ENCODE results near the gene GRK3. TPM values are rescaled to one million over a fixed set of nuclear protein-coding genes. Genes with fewer than 3 reads are reported as not detected.

Gene GRK3
- total and polyA plus RNA-seq, 2 donors (not counting 3 experiments of a cell fraction or from before 2014, with no cell fraction given): 0.68 to 4.4 TPM

DNA sequence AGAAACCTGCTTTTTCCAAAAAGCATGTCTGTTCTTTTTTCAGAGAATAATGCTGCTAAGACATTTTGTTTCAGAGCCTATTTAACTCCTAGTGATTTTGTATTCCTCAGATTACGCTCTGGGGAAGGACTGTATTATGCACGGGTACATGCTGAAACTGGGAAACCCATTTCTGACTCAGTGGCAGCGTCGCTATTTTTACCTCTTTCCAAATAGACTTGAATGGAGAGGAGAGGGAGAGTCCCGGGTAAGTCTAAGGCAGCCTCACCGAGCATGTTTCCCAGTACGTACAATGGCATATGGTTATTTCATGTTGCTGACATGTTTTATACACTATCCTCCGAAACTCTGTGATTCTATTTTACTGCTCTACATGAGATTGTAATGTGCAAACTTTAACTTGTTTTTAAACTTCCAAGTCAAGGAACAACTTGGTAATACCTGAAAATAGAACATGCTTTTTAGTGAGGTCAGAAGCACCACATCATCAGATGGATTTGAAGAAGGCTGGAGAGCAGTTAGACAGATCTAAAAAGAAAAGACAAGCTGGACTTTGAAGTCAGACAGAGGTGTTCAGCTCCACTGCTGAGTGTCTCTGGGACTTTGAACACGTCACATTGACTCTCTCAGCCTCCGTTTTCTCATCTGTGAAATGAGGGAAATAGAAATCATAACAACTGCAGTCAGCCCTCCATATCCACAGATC is 153.8 kb downstream of the GRK3 start:
- FAIRE-seq (no peak), DNase-seq (ENCODE audit: low read depth, low spot score) (no peak)
- no peaks in the 10 kb centered on the region for H3K9me3 ChIP-seq (replicated peaks; ENCODE audit: control insufficient read depth, insufficient read depth, low read length)
- BruUV-seq (replicated peaks): no TSS peak
- no peak for TF ChIP-seq JUN (IDR thresholded peaks at IDR 0.05; ENCODE audit: borderline replicate concordance, insufficient read depth, insufficient read length, low read depth)
- no peak for TF ChIP-seq MYC (IDR thresholded peaks at IDR 0.05; ENCODE audit: low read depth, low read length)
- no peak for TF ChIP-seq POLR2AphosphoS5 (IDR thresholded peaks at IDR 0.05; ENCODE audit: insufficient read depth, low read depth, low read length)
- no peak for TF ChIP-seq EZH2 (IDR thresholded peaks at IDR 0.05; ENCODE audit: borderline replicate concordance, low read depth, low read length, severe bottlenecking)
- TF ChIP-seq, protein P1, sequence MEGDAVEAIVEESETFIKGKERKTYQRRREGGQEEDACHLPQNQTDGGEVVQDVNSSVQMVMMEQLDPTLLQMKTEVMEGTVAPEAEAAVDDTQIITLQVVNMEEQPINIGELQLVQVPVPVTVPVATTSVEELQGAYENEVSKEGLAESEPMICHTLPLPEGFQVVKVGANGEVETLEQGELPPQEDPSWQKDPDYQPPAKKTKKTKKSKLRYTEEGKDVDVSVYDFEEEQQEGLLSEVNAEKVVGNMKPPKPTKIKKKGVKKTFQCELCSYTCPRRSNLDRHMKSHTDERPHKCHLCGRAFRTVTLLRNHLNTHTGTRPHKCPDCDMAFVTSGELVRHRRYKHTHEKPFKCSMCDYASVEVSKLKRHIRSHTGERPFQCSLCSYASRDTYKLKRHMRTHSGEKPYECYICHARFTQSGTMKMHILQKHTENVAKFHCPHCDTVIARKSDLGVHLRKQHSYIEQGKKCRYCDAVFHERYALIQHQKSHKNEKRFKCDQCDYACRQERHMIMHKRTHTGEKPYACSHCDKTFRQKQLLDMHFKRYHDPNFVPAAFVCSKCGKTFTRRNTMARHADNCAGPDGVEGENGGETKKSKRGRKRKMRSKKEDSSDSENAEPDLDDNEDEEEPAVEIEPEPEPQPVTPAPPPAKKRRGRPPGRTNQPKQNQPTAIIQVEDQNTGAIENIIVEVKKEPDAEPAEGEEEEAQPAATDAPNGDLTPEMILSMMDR (IDR thresholded peaks at IDR 0.05; ENCODE audit: extremely low read depth in 1 of 2, insufficient read depth in 1 of 2, low read depth in 1 of 2, low read length in 2 of 2): no peak
- TF ChIP-seq, protein P2, sequence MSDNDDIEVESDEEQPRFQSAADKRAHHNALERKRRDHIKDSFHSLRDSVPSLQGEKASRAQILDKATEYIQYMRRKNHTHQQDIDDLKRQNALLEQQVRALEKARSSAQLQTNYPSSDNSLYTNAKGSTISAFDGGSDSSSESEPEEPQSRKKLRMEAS (IDR thresholded peaks at IDR 0.05; ENCODE audit: insufficient read depth, insufficient read length): no peak
- no peak for TF ChIP-seq GATA2 (IDR thresholded peaks at IDR 0.05; ENCODE audit: insufficient read depth, insufficient read length, low read depth, low read length)
- TF ChIP-seq FOS (IDR thresholded peaks at IDR 0.05; ENCODE audit: borderline replicate concordance, insufficient read depth, low read length): no peak
- TF ChIP-seq POLR2A (IDR thresholded peaks at IDR 0.05; ENCODE audit: low read depth, low read length): no peak
- H3K79me2 ChIP-seq (ENCODE audit: control insufficient read depth, insufficient read depth, low read length): no peaks in the 10 kb centered on the region
- ChIA-PET CTCF (no interaction called here), POLR2A (no interaction called here)
- no peak overlapping the region for H3K4me2 ChIP-seq (ENCODE audit: insufficient read depth, low read length)
- dilution Hi-C loops (cut with MboI; ENCODE audit: extremely low pct_ligation_motif_present, low sequenced_read_pairs) (no loop called here), intact Hi-C loops (cut with micrococcal nuclease) (no loop called here)
- no peaks in the 10 kb centered on the region for H3K36me3 ChIP-seq (ENCODE audit: control insufficient read depth in 2 of 2, extremely low read depth in 1 of 2, insufficient read depth in 2 of 2, low read length in 2 of 2)
- H4K20me1 ChIP-seq (replicated peaks; ENCODE audit: control insufficient read depth, extremely low read depth, insufficient read depth, low read length): no peaks in the 10 kb centered on the region
- H2AFZ ChIP-seq (ENCODE audit: low read depth, low read length): no peak overlapping the region
- no peak overlapping the region for H3K4me3 ChIP-seq (replicated peaks in 1 of 3; ENCODE audit: insufficient read depth in 1 of 3, low read depth in 1 of 3, low read length in 3 of 3)
- H3K4me1 ChIP-seq (ENCODE audit: control insufficient read depth, extremely low read depth, insufficient read depth, low read length): no peaks in the 10 kb centered on the region
- no peaks in the 10 kb centered on the region for H3K27me3 ChIP-seq (ENCODE audit: control insufficient read depth in 2 of 2, insufficient read depth in 2 of 2, low read length in 2 of 2)
- no peaks in the 10 kb centered on the region for H3K9me1 ChIP-seq (replicated peaks; ENCODE audit: control insufficient read depth, extremely low read depth, insufficient read depth, low read length)
- no peak overlapping the region for H3K9ac ChIP-seq (replicated peaks; ENCODE audit: extremely low read depth, insufficient read depth, low read length)
- H3K27ac ChIP-seq (ENCODE audit: insufficient read depth, low read depth, low read length): no peak overlapping the region
